ENCODE data around the gene PPP1R3E.

DNA sequence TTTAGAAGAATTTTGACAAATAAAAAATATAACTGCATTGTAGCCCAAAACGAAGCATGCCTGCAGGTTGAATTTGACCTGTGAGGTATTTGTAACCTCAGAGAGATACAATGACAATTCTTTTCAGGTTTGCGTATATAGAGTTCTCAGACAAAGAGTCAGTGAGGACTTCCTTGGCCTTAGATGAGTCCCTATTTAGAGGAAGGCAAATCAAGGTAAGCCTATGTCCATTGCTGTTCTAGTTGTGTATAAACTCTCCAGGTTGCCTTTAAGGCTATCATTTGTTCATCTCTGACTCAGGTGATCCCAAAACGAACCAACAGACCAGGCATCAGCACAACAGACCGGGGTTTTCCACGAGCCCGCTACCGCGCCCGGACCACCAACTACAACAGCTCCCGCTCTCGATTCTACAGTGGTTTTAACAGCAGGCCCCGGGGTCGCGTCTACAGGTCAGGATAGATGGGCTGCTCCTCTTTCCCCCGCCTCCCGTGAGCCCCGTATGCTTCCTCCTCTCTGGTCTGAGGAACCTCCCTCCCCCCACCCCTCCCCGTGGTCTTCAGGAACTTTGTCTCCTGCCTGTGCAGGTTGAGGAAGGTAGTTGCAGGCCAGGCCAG, 21.3 kb upstream of the PPP1R3E start:
- TF ChIP-seq CTCF (IDR thresholded peaks at IDR 0.05) (no peak), POLR2A (IDR thresholded peaks at IDR 0.05) (no peak)

All from heart left ventricle (tissue), 13 donors.